Lower leg skin (tissue), 3 donors: ENCODE data around the gene FMNL2.

Experiments used
- POLR2A ChIP-seq, 2 donors: fragments of 450-650 bp; IDR thresholded peaks; one replicate each; pipeline ENCODE4 v1.6.1; 2016 to 2017; ENCODE audit warnings: antibody characterized with exemption in 2 of 2, mild to moderate bottlenecking in 1 of 2, moderate library complexity in 1 of 2
- TF ChIP-seq, protein P1 (sequence below), 3 donors: fragments of 450-650 bp; IDR thresholded peaks; one replicate each; pipeline ENCODE4 v1.5.1; 2016; ENCODE audit warnings: antibody characterized with exemption in 3 of 3, mild to moderate bottlenecking in 3 of 3, moderate library complexity in 2 of 3

DNA sequence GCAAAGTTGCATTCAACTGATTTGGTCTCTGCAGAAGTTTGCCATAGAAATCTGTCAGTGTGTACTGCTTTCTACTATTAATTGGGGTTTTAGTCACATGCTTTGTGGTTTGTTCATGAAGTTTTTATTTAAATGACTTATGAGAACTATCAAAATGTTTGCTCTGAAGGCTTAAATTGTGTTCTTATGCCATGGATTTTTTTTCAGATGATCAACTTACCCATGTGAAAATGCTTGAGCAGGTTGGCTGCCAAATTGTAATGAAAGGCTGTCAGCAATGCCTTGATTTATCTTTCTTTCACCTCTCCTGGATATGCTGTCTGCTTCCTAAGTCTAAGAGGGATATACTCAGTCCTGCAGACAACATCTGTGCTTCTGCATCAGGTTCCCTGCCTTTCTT, 50.7 kb downstream of the FMNL2 start:
- TF ChIP-seq POLR2A (IDR thresholded peaks at IDR 0.05), result no peak
- TF ChIP-seq, protein P1, sequence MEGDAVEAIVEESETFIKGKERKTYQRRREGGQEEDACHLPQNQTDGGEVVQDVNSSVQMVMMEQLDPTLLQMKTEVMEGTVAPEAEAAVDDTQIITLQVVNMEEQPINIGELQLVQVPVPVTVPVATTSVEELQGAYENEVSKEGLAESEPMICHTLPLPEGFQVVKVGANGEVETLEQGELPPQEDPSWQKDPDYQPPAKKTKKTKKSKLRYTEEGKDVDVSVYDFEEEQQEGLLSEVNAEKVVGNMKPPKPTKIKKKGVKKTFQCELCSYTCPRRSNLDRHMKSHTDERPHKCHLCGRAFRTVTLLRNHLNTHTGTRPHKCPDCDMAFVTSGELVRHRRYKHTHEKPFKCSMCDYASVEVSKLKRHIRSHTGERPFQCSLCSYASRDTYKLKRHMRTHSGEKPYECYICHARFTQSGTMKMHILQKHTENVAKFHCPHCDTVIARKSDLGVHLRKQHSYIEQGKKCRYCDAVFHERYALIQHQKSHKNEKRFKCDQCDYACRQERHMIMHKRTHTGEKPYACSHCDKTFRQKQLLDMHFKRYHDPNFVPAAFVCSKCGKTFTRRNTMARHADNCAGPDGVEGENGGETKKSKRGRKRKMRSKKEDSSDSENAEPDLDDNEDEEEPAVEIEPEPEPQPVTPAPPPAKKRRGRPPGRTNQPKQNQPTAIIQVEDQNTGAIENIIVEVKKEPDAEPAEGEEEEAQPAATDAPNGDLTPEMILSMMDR (IDR thresholded peaks at IDR 0.05), result no peak
